ENCODE results near the gene RB1.
A peak's percentile ranks its signal among the peaks of the same experiment; 100 is the strongest.

Gene RB1
- total RNA-seq: 46.4 to 48.2 reads per million in 2 experiments

DNA sequence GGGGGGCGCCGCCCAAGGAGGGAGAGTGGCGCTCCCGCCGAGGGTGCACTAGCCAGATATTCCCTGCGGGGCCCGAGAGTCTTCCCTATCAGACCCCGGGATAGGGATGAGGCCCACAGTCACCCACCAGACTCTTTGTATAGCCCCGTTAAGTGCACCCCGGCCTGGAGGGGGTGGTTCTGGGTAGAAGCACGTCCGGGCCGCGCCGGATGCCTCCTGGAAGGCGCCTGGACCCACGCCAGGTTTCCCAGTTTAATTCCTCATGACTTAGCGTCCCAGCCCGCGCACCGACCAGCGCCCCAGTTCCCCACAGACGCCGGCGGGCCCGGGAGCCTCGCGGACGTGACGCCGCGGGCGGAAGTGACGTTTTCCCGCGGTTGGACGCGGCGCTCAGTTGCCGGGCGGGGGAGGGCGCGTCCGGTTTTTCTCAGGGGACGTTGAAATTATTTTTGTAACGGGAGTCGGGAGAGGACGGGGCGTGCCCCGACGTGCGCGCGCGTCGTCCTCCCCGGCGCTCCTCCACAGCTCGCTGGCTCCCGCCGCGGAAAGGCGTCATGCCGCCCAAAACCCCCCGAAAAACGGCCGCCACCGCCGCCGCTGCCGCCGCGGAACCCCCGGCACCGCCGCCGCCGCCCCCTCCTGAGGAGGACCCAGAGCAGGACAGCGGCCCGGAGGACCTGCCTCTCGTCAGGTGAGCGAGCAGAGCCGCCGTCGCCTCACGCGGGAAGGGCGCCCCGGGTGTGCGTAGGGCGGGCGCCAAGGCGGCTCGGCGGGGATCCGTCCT is at the start of gene RB1:
RB1 (plus strand) TSS at position 393 of the 784 bp plus-strand sequence; CDS start at position 555, 162 bp downstream.
- DNase-seq (ENCODE audit: low read depth): peak; percentile 85

DNA sequence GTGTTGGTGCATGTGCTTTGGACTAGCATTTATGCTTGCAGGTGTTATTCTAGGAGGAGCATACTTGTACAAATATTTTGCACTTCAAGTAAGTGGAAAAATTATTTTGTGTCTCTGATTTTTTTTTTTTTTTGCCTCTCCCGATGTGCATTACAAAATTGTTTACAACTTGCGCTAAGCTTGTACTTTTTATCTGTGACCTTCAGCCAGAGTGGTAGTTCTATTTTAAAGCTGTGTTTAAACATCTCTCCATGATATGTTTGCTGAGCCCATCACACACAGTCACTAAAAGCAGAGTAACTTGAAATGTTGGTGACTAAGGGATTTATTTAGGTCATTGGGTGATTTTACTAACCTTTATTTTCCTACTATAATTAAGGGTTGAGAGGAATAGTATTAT is 49.7 kb upstream of the RB1 start:
- no peak for DNase-seq (ENCODE audit: low read depth)

DNA sequence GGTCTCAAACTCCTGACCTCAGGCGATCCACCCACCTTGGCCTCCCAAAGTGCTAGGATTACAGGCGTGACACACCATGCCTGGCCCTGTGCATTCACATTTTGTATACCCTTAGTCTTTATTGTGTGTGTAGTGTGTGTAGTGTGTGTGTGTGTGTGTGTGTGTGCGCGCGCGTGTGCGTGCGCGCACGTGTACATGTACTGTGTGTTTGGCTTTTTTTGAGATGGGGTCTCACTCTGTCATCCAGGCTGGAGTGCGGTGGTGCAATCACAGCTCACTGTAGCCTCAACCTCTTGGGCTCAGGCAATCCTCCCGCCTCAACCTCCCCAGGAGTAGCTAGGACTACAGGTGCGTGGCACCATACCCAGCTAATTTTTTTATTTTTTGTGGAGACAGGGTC is 48.5 kb upstream of the RB1 start:
- DNase-seq (ENCODE audit: low read depth): no peak

DNA sequence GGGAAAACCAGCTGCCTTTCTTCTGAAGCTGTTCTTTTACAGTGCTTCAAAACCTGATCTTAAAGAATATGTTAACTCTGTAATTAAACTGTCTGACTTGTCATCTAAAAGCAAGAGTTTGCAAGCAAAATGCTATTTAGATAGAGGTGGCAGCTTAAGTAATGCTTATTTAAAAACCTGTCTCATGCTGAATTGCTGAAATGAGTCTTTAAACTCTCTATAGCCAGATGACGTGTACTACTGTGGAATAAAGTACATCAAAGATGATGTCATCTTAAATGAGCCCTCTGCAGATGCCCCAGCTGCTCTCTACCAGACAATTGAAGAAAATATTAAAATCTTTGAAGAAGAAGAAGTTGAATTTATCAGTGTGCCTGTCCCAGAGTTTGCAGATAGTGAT is 47.6 kb upstream of the RB1 start:
- DNase-seq (ENCODE audit: low read depth): no peak

DNA sequence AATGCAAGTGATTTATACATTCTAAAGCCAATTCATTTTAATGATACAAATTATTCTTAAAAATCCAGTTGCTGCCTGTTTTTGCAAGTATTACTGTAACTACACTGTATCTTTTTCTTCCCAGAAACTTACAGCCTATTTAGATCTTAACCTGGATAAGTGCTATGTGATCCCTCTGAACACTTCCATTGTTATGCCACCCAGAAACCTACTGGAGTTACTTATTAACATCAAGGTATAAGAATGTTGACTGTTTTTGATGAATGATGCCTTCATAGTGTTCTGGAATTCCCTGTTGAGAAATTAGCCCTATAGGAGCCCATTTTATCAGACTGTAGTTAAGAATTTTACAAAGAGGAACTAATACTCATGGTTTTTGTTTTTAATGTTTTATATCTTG is 45.5 kb upstream of the RB1 start:
- DNase-seq (ENCODE audit: low read depth): no peak

DNA sequence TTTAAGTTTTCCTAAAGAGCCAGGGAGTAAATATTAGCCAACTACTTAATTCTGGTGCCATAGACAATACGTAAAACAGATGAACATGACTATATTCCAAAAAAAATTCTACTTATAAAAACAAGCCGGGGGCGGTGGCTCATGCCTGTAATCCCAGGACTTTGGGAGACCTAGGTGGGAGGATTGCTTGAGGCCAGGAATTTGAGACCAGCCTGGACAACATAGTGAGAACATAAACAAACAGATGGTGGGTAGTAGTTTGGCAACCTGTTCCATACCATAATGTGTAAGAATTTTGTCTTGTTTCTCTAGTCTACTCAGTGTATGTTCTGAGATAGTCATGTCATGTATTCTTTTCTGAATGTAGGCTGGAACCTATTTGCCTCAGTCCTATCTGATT is 45.1 kb upstream of the RB1 start:
- no peak for DNase-seq (ENCODE audit: low read depth)

DNA sequence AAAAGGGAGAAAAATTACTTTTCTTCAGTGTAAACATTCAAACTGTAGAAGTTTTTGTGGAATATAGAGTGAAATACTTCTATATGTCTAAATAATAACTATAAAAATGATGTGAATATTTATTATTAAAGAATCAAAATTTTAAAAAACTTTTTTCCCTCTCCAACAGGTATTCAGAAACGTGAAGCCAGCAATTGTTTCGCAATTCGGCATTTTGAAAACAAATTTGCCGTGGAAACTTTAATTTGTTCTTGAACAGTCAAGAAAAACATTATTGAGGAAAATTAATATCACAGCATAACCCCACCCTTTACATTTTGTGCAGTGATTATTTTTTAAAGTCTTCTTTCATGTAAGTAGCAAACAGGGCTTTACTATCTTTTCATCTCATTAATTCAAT is 42.6 kb upstream of the RB1 start:
- no peak for DNase-seq (ENCODE audit: low read depth)

DNA sequence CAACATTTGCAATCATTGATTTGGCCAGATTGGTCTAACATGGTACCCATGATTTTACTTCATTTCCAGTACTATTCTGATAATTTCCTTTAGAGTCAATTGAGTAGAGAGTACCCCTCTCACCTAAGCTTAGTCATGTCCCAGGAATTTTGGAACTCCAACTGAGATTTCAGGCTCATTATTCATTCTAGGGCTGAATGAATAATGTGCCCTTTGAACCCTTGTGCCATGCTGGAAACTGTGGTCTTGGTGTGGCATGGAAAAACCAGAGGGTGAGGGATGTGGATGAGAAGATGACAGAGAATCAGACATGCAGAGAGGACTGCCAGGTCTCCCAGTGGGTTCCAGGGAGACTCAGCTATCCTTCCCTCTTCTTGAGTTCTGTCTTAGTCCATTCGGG is 40.4 kb upstream of the RB1 start:
- no peak for DNase-seq (ENCODE audit: low read depth)

DNA sequence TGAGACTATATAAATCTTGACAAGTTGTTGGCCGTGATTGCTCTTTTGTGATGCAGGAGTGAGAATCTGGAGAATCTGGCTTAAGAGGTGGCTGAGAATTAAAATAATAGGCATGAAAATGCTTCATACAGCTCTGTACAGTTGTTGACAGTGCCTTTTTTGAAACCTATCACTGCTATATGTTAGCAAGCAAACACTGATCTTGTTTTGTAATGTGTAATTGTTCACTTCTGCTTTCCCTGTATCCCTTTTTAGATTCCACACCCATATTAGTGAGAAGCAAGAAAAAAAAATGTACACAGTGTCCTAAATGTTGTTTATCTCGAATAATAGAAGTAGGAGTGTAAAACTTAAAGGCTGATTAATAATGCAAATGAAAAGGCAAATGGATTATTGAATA is 39.5 kb upstream of the RB1 start:
- no peak for DNase-seq (ENCODE audit: low read depth)

DNA sequence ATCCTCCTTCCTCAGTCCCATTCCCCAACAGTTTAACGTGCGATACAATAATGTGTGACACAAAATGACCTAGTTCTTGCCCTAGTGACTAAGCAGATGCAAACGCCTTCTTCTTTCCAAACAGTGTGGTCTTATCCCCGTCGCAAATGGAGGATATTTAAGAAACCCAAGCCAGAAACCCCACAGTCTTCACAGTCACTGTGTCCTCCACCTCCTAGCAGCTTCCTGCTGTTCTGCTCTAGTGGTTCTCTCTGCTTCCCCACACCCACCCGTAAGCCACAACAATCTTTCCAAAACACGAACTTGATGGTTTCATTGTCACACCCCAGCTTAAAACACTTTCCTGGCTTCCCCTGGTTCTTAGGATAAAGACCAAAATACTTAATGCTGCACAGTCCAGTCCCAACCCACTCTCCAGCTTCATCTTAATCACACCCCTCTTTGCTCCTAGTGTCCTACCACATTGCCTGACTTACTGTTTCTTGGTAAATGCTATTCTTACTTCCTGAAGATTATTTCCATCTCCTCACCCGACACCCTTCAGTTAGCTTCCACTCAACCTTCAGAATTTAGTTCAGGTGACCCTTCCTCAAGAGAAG is 38.2 kb upstream of the RB1 start:
- DNase-seq (ENCODE audit: low read depth): no peak

DNA sequence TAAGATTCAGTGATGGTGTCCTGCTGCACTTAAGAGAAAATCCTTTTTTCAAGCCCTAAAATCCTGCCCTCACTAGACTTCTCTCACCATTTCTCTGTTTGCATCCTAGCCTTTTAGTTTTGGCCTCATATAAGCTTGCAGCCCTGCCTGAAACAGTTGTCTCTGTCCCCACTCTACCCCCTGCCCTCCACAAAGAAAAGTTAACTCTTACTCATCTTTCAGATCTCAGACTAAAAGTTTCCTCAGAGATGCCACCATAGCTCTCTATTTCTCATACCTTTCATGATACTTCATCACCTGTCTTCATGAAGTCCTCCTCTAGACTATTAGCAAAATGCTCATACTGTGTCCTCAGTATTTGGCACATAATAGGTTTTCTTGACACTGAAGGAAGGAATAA is 37.4 kb upstream of the RB1 start:
- DNase-seq (ENCODE audit: low read depth): no peak

DNA sequence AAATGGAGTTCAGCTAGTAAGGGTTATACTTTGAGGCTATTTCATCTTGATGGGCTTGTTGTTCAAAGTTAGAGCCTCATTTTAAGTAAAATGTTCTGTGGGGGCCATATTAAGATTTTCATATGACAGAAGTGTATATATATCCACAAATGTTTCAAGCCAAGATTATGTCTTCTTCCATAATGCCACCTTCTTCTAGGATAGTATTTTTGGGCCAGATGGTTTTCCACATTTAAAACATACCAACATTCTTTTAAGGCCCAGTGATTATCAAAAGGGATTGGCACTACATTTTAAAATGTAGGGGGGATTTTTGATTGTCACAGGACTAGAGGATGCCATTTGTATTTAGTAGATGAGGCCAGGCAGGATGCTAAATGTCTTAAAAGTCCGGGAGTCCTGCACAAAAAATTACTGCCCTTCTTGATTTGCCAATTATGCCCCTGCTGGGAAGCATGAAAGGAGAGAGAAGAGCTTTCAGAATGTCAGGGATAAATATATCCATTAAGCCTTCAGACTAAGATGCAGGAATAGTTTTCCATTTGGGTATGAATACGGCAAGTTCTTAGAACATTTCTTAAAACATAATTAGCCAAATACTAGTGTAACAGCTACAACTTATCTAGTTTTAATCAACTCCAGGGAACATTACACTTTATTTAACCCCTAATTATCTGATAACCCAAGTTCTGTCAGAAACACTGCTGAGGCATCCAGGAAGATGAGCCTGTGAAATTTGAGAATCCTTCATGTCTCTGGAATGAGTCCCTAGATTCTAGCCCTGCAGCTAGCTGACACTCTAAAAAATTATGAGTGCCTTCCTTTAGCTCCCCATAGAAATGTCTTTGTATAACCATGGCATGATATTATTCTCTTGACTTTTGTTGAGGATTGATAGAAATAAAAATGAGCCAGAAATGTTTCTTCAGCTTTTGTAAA is 36.6 kb upstream of the RB1 start:
- no peak for DNase-seq (ENCODE audit: low read depth)

DNA sequence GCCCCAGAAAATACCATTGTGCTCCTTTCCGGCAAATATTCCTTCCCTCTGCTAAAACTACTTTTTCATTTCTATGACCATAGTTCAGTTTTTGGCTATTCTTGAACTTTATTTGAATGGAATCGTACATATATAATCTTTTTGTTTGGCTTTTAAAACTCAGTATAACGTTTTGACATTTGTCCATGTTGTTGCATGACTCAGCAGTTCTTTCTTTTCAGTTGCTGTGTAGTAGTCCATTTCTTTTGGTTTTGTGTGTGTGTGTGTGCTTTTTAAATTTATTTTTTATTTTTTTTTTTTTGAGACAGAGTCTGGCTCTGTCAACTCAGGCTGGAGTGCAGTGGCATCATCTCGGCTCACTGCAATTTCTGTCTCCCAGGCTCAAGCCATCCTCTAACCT is 35.5 kb upstream of the RB1 start:
- DNase-seq (ENCODE audit: low read depth): no peak

DNA sequence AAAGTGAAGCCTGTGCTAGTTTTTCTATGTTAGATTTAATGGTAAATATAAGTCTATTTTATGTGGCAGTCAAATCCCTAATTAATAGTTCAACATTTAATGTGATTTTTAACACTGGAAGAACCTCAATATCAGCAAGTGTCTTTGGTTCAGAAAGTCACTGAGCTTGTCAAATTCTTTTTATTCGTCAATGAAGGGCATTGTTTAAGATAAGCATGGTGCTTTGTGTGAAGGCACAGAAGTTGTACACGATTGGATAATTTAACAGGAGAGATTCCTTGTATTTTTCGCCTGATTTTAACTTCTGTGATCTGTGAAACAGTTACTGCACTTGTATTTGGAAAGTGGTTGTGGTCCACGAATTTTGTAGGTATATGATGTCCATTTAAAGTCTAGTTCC is 30.2 kb upstream of the RB1 start:
- no peak for DNase-seq (ENCODE audit: low read depth)

DNA sequence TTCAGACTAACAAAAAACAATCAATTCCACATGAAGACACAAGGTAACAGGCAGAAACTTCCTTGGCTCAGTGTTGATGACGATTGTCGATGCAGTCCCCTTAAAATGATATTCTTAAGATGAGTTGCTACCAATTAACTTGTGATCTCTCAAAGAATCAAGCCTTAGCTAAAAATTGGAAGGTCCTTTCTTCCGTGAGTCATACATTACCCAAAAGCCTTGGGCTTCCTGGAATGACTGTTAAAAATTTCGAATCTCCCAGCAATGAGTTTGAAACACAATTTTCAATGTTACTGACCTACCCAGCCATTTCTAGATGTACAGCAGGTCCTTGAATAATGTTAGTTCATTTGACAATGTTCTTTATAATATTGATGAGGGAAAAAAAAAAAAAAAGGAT is 28.0 kb upstream of the RB1 start:
- DNase-seq (ENCODE audit: low read depth): no peak

DNA sequence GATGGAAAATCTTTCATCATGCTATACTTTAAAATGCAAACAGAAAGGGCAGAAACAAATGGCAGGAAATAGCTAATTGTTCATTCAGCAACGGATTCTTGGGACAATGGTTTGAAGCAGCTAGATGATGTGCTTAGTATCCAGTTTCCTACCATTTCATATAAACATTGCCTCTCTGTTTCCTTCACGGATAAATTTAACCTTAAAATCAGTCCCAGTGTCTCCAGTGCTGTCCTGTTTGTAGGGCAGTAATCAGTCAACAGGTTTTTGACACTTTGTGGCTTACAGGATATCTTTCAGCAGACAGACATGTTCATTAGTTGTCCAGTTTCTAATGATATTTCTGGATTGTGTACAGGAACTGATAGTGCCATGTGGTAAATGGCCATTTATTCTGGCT is 24.7 kb upstream of the RB1 start:
- no peak for DNase-seq (ENCODE audit: low read depth)

DNA sequence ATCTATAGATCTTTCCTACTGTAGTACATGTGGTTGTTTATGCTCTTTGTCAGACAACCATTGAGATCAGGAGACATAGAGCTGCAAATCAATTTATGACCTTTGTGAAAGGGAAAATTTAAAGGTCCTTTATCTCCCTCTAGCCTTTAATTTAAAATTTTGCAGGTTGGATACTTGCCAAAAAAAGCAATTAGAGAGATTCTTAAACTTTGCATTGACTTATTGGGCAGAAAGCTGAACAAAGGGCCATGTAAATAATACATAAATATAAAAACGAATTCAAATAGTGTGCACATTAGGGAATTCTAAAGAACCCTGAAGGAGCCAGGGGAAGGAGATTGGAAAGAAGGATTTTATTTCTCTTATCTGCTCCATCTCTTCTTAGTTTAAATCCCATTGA is 22.0 kb upstream of the RB1 start:
- no peak for DNase-seq (ENCODE audit: low read depth)

DNA sequence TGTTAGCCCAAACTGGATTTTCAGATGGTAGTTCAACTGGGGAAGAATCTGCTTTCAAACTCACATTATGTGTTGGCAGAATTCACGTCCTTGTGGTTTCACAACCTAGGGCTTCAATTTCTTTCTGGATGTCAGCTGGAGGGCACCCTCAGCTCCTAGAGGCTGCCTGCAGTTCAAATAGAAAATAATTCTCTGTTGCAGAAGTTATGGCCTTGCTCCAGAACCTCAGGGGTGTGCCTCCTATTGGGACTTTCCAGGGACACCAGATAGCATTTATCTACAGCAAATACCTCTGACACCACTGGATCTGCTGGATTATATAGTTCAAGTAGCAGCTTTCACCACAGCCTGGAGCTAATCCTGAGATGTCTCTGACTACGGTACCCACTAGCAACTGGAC is 11.8 kb upstream of the RB1 start:
- DNase-seq (ENCODE audit: low read depth): no peak

DNA sequence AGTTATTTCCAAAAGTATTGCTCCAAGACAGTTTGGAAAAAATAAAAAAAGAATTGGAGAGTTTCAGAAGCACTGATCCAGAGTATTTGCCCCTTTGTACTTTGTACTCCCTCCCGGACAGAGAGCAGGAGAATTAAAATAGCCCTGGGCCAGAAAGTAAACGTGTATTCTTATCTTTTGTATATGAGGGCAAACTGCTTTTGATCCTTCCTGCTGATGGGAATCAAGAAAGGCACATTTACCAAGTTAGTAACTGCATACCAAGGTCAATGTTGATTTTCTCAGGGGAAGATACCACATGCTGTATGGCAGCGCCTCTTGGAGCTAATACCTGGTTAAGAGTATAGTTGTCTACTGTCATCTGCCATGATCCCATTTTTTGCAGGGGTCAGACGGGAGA is 10.9 kb upstream of the RB1 start:
- no peak for DNase-seq (ENCODE audit: low read depth)

DNA sequence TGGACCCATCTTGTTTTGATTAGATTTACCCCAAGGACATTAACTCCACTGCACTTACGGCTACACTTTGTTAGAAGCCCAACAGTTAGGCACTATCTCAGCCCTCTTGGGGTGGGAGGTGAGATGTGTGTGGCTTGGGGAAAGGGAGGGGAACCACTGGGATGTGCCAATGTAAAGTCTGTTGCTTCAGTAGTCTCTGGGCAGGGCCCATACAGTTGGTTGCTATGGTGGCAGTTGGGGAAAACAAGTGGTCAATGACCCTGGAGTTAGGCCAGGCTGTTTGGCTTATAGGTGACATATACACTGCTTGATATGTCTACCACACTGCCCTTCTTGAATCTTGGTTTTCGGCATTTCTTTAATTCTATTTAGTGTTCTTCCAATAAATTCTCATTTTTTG is 8.9 kb upstream of the RB1 start:
- no peak for DNase-seq (ENCODE audit: low read depth)

DNA sequence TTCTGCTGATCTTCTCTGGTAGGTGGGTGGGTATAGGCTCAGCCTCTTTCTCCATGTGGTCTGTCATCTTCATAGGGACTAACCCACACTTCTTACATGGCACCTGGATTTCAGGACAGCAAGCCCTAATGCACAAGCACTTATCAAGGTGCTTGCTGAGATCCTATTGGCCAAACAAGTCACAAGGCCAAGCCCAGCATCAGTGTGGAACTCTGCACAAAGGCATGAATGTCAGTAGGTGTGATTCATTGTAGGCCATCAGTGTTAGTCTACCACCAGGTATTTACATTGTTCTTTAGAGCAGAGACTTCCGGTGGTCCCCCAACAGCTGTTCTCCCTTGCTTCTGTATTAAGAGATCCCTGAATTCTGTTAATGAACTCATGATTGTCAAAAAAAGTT is 8.3 kb upstream of the RB1 start:
- no peak for DNase-seq (ENCODE audit: low read depth)

DNA sequence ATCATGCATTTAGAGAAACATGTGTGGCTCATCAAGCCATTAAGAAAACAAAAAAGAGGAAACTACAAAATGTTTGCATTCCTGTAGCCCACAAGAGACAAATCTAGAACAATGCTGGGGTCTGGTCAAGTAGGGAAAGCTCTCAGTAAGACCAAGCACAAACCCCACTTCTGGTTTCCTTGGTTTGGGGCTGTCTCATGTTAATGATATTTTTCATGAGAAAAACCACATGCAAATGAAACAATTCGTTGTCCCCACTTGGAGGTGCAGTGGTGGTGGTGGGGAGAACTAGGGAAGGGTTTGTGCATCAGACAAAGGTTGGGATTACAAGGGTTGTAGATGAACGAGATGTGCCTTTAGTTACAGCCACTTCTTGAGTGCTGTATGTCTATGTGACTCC is 7.0 kb upstream of the RB1 start:
- no peak for DNase-seq (ENCODE audit: low read depth)

Data from T follicular helper cell (primary cell).